ENCODE results near the gene KLF5.

Gene KLF5

GRCh38 chr13:73058736-73059459 is at the start of gene KLF5:
Gene KLF5, plus strand, starts transcription at chr13:73059005. Its CDS starts 323 bp downstream, at chr13:73059328.
- DNase-seq (ENCODE audit: low spot score in 2 of 2), result peak; percentile 78 to 90
- peak; percentile 94 for ATAC-seq (replicated peaks; ENCODE audit: extremely low read depth, poor library complexity, severe bottlenecking)
- peaks cover 63% of the 10 kb centered on the region for H3K27me3 Mint-ChIP-seq
- peaks cover 8% of the 10 kb centered on the region for H3K36me3 Mint-ChIP-seq (ENCODE audit: insufficient read depth)
- H3K4me3 Mint-ChIP-seq, result peak within 1 kb of the TSS; percentile 79
- H3K4me1 Mint-ChIP-seq, result peaks cover 17% of the 10 kb centered on the region
- H3K27ac Mint-ChIP-seq (ENCODE audit: low read depth), result peak within 1 kb of the TSS; percentile 27
- H3K9me3 Mint-ChIP-seq, result no peaks in the 10 kb centered on the region

- H3K27me3 Mint-ChIP-seq, result no peaks in the 10 kb centered on the region
- no peak for ATAC-seq (replicated peaks; ENCODE audit: extremely low read depth, poor library complexity, severe bottlenecking)
- no peaks in the 10 kb centered on the region for H3K4me1 Mint-ChIP-seq
- H3K9me3 Mint-ChIP-seq, result no peaks in the 10 kb centered on the region
- peaks cover 13% of the 10 kb centered on the region for H3K36me3 Mint-ChIP-seq (ENCODE audit: insufficient read depth)
- no peak overlapping the region for H3K4me3 Mint-ChIP-seq
- H3K27ac Mint-ChIP-seq (ENCODE audit: low read depth), result peak overlapping the region; percentile 11
- DNase-seq (ENCODE audit: low spot score in 2 of 2), result no peak
Observed at GRCh38 chr13:73011751-73012150, 47.1 kb upstream of the KLF5 start.

GRCh38 chr13:73015805-73016204 is 43.0 kb upstream of the KLF5 start:
- Mint-ChIP-seq H3K27ac (ENCODE audit: low read depth) (no peak overlapping the region), H3K27me3 (no peaks in the 10 kb centered on the region), H3K36me3 (ENCODE audit: insufficient read depth) (peaks cover 20% of the 10 kb centered on the region), H3K4me1 (no peaks in the 10 kb centered on the region), H3K9me3 (no peaks in the 10 kb centered on the region), H3K4me3 (no peak overlapping the region)
- ATAC-seq (replicated peaks; ENCODE audit: extremely low read depth, poor library complexity, severe bottlenecking) (no peak), DNase-seq (ENCODE audit: low spot score in 2 of 2) (no peak)

GRCh38 chr13:73018336-73018735 is 40.5 kb upstream of the KLF5 start:
- no peak for DNase-seq (ENCODE audit: low spot score in 2 of 2)
- H3K27me3 Mint-ChIP-seq, result no peaks in the 10 kb centered on the region

GRCh38 chr13:73025217-73026012 is 33.4 kb upstream of the KLF5 start:
- no peak for DNase-seq (ENCODE audit: low spot score in 2 of 2)
- Mint-ChIP-seq H3K27ac (ENCODE audit: low read depth) (peak overlapping the region; percentile 65), H3K4me1 (no peaks in the 10 kb centered on the region), H3K27me3 (no peaks in the 10 kb centered on the region), H3K36me3 (ENCODE audit: insufficient read depth) (peaks cover 3% of the 10 kb centered on the region), H3K4me3 (no peak overlapping the region), H3K9me3 (no peaks in the 10 kb centered on the region)
- ATAC-seq (replicated peaks; ENCODE audit: extremely low read depth, poor library complexity, severe bottlenecking), result no peak

More at GRCh38 chr13:73018336-73018735, 40.5 kb upstream of the KLF5 start:
- Mint-ChIP-seq H3K4me3 (no peak overlapping the region), H3K36me3 (ENCODE audit: insufficient read depth) (peaks cover 15% of the 10 kb centered on the region), H3K9me3 (no peaks in the 10 kb centered on the region), H3K4me1 (no peaks in the 10 kb centered on the region), H3K27ac (ENCODE audit: low read depth) (no peak overlapping the region)
- no peak for ATAC-seq (replicated peaks; ENCODE audit: extremely low read depth, poor library complexity, severe bottlenecking)

GRCh38 chr13:73034901-73035300 is 23.9 kb upstream of the KLF5 start:
- H3K9me3 Mint-ChIP-seq, result no peaks in the 10 kb centered on the region
- no peak for ATAC-seq (replicated peaks; ENCODE audit: extremely low read depth, poor library complexity, severe bottlenecking)
- DNase-seq (ENCODE audit: low spot score in 2 of 2), result no peak
- H3K27ac Mint-ChIP-seq (ENCODE audit: low read depth), result no peak overlapping the region
- H3K36me3 Mint-ChIP-seq (ENCODE audit: insufficient read depth), result no peaks in the 10 kb centered on the region
- no peaks in the 10 kb centered on the region for H3K27me3 Mint-ChIP-seq
- no peak overlapping the region for H3K4me3 Mint-ChIP-seq
- no peaks in the 10 kb centered on the region for H3K4me1 Mint-ChIP-seq

- DNase-seq (ENCODE audit: low spot score in 2 of 2) (no peak), ATAC-seq (replicated peaks; ENCODE audit: extremely low read depth, poor library complexity, severe bottlenecking) (no peak)
- Mint-ChIP-seq H3K27ac (ENCODE audit: low read depth) (no peak overlapping the region), H3K4me3 (no peak overlapping the region), H3K4me1 (no peaks in the 10 kb centered on the region), H3K27me3 (no peaks in the 10 kb centered on the region), H3K9me3 (no peaks in the 10 kb centered on the region), H3K36me3 (ENCODE audit: insufficient read depth) (no peaks in the 10 kb centered on the region)
Observed at GRCh38 chr13:73035660-73036059, 23.1 kb upstream of the KLF5 start.

- DNase-seq (ENCODE audit: low spot score in 2 of 2) (no peak), ATAC-seq (replicated peaks; ENCODE audit: extremely low read depth, poor library complexity, severe bottlenecking) (no peak)
- Mint-ChIP-seq H3K27ac (ENCODE audit: low read depth) (no peak overlapping the region), H3K9me3 (no peaks in the 10 kb centered on the region), H3K36me3 (ENCODE audit: insufficient read depth) (no peaks in the 10 kb centered on the region), H3K4me3 (no peak overlapping the region), H3K27me3 (no peaks in the 10 kb centered on the region), H3K4me1 (no peaks in the 10 kb centered on the region)
Observed at GRCh38 chr13:73036566-73036965, 22.2 kb upstream of the KLF5 start.

- ATAC-seq (replicated peaks; ENCODE audit: extremely low read depth, poor library complexity, severe bottlenecking) (no peak), DNase-seq (ENCODE audit: low spot score in 2 of 2) (no peak)
- no peaks in the 10 kb centered on the region for H3K36me3 Mint-ChIP-seq (ENCODE audit: insufficient read depth)
- H3K27ac Mint-ChIP-seq (ENCODE audit: low read depth), result no peak overlapping the region
- no peaks in the 10 kb centered on the region for H3K9me3 Mint-ChIP-seq
- no peaks in the 10 kb centered on the region for H3K4me1 Mint-ChIP-seq
- no peaks in the 10 kb centered on the region for H3K27me3 Mint-ChIP-seq
- H3K4me3 Mint-ChIP-seq, result no peak overlapping the region
Observed at GRCh38 chr13:73038064-73038463, 20.7 kb upstream of the KLF5 start.

GRCh38 chr13:73039201-73040108 is 19.4 kb upstream of the KLF5 start:
- Mint-ChIP-seq H3K9me3 (no peaks in the 10 kb centered on the region), H3K4me3 (no peak overlapping the region), H3K36me3 (ENCODE audit: insufficient read depth) (no peaks in the 10 kb centered on the region), H3K4me1 (no peaks in the 10 kb centered on the region), H3K27me3 (no peaks in the 10 kb centered on the region), H3K27ac (ENCODE audit: low read depth) (no peak overlapping the region)
- no peak for ATAC-seq (replicated peaks; ENCODE audit: extremely low read depth, poor library complexity, severe bottlenecking)
- no peak for DNase-seq (ENCODE audit: low spot score in 2 of 2)

- Mint-ChIP-seq H3K36me3 (ENCODE audit: insufficient read depth) (no peaks in the 10 kb centered on the region), H3K27ac (ENCODE audit: low read depth) (no peak overlapping the region), H3K4me1 (no peaks in the 10 kb centered on the region), H3K4me3 (no peak overlapping the region), H3K27me3 (no peaks in the 10 kb centered on the region), H3K9me3 (no peaks in the 10 kb centered on the region)
- DNase-seq (ENCODE audit: low spot score in 2 of 2), result no peak
- no peak for ATAC-seq (replicated peaks; ENCODE audit: extremely low read depth, poor library complexity, severe bottlenecking)
Observed at GRCh38 chr13:73040484-73040883, 18.3 kb upstream of the KLF5 start.

- no peaks in the 10 kb centered on the region for H3K4me1 Mint-ChIP-seq
- H3K4me3 Mint-ChIP-seq, result no peak overlapping the region
- no peak for ATAC-seq (replicated peaks; ENCODE audit: extremely low read depth, poor library complexity, severe bottlenecking)
- no peak for DNase-seq (ENCODE audit: low spot score in 2 of 2)
- H3K9me3 Mint-ChIP-seq, result no peaks in the 10 kb centered on the region
- no peak overlapping the region for H3K27ac Mint-ChIP-seq (ENCODE audit: low read depth)
- H3K36me3 Mint-ChIP-seq (ENCODE audit: insufficient read depth), result no peaks in the 10 kb centered on the region
- H3K27me3 Mint-ChIP-seq, result no peaks in the 10 kb centered on the region
Observed at GRCh38 chr13:73040968-73041596, 17.7 kb upstream of the KLF5 start.
